ENCODE measurements around the gene CELF3. TPM values are rescaled to one million over a fixed set of nuclear protein-coding genes. Genes with fewer than 3 reads are reported as not detected.
"Not testable (repeated sequence)": the region's sequence is repeated elsewhere in the genome, so short reads cannot be mapped to it uniquely, and the experiment has no call there.

The CELF3 gene
- total RNA-seq, 1 donor from 2014 or later: 0.36 TPM

DNA sequence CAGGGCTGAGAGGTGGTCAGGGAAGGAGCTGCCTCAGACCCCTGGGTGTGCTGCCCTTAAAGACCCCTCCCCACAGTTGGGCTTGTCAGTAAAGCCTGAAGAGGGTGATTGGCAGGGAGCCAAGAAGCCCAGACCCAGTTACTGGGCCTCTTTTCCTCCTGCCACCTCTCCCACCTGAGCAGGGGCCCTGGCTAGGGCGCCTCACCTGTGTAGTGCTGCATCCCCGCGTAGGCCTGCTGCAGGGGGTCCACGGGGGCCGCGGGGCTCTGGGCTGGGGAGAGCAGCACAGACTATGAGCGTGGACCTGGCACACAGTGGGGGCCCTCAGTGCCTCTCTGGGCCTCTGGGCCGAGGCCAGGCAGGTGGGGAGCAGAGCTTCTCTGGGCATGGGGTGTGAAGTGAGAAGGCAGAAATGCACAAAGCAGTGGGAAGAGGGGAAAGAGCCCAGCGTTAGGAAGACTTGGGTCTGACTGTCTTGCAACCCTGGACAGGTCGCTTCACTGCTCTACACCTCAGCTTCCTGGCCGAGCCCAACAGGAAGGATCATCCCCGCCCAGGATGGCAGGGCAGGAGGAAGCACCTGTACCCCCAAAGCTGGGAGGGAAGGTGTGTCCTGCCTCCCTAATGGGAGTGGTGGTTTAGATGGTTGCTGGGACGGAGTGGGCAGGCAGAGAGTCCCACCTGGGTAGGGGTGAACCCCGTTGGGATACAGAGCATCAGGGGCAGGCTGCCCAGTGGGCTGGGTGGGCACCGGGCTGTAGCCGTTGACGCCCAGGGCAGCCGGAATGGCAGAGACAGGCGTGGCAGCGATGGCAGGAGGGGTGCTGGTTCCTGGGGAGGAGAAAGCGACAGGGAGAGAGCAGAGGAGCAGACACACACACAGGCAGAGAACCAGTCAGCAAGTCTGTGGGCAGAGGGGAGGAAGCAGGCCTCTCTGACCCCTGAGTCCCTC, 9.9 kb downstream of the CELF3 start:
- intact Hi-C loops (cut with DNase I): no loop called here
- DNase-seq (ENCODE audit: low spot score) (no peak), ATAC-seq (no peak)

GRCh38 chr1:151705753-151706463, 10.7 kb downstream of the CELF3 start:
- ATAC-seq: no peak
- no peak for DNase-seq (ENCODE audit: low spot score)
- intact Hi-C loops (cut with DNase I): no loop called here

DNA sequence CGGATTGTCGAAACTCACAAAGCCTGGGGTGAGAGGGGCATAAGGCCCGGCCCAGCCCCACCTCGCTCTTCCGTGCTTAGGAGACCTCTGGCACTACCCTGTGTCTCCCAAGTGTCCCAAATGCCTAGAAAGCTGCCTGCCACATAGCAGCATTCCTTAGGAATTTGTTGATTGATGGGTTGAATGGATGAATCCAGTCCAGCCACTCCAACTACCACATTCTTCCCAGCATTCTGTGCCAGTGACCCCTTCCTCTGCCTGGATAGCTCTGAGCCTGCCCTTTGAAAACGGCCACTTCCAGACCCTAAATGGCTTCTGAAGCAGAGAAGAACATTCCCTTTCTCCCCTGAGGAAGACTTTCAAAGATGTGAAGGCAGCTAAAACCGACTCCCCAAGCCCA, 11.5 kb downstream of the CELF3 start:
- ATAC-seq: no peak
- intact Hi-C loops (cut with DNase I): no loop called here
- DNase-seq (ENCODE audit: low spot score): no peak

DNA sequence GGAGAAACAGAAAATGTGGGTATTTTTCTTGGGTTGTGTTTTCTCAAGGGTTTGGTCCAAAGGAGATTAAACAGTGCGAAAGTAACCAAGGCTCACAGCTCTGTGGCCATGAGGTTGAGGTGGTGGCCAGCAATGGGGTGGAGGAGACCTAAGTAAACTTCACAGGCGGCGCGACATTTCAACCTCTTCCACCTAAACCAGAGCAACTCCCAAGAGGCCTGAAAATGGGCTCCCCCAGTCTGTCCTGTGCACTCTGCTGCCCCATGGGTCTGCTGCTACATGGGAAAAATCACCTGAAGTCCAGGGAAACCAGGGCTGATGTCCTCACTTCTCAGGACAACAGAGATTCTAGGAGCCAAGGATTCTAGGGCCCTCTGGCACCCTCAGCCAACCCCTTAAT, 12.4 kb downstream of the CELF3 start:
- DNase-seq (ENCODE audit: low spot score) (no peak), ATAC-seq (no peak)
- intact Hi-C loops (cut with DNase I): no loop called here

- DNase-seq (ENCODE audit: low spot score): no peak
- intact Hi-C loops (cut with DNase I): no loop called here
- ATAC-seq: no peak
Observed at GRCh38 chr1:151703813-151704212, 12.8 kb downstream of the CELF3 start.

GRCh38 chr1:151702936-151703335, 13.7 kb downstream of the CELF3 start:
- no peak for DNase-seq (ENCODE audit: low spot score)
- intact Hi-C loops (cut with DNase I): no loop called here
- no peak for ATAC-seq

DNA sequence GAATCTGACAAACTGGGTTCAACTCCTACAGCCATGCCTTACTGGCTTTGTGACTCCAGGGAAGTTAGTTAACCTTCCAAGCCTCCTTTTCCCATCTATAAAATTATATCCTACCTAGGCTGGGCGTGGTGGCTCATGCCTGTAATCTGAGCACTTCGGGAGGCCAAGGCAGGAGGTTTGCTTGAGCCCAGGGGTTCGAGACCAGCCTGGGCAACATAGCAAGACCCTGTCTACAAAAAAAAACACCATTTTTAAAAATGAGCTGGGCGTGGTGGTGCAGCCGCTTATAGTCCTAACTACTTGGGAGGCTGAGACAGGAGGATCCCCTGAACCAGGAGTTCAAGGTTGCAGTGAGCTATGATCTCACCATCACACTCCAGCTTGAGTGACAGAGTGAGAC, 15.1 kb downstream of the CELF3 start:
- ATAC-seq (no peak), DNase-seq (ENCODE audit: low spot score) (no peak)
- intact Hi-C loops (cut with DNase I): no loop called here

DNA sequence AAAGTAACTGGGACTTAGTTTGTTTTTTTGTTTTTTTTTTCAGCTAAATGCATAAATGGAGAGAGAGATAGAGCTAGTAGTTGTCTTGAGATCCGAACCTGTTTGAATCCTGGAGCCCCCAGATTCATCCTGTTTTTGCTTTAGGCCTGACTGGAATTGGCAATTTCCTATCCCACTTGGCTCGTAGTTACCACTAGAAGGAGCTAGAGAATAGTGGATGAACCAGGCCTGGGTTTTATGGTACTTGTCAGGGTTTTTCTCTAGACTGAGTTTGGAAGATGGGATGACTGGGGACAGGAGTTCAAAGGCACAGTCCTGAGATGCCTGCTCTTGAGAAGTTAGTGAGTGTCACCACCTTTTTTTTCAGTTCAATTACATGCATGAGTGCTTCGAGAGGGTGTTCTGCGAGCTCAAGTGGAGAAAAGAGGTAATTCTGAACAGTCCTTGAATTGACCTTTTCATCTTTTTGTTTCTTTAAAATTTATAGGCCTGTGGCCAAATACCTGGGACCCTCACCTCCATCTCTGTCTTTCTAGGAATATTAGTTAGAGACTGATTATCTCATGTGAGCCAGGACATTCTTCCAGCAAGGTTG, 23.4 kb downstream of the CELF3 start:
- DNase-seq (ENCODE audit: low spot score): no peak
- intact Hi-C loops (cut with DNase I): no loop called here
- ATAC-seq: no peak

GRCh38 chr1:151692226-151692625, 24.4 kb downstream of the CELF3 start:
- intact Hi-C loops (cut with DNase I): no loop called here
- DNase-seq (ENCODE audit: low spot score) (no peak), ATAC-seq (no peak)

GRCh38 chr1:151689494-151689893, 27.1 kb downstream of the CELF3 start:
- ATAC-seq (no peak), DNase-seq (ENCODE audit: low spot score) (no peak)
- intact Hi-C loops (cut with DNase I): no loop called here

GRCh38 chr1:151686561-151686960, 30.0 kb downstream of the CELF3 start:
- DNase-seq (ENCODE audit: low spot score) (no peak), ATAC-seq (no peak)
- intact Hi-C loops (cut with DNase I): no loop called here

- ATAC-seq (no peak), DNase-seq (ENCODE audit: low spot score) (no peak)
- intact Hi-C loops (cut with DNase I): no loop called here
Observed at GRCh38 chr1:151684128-151684527, 32.5 kb downstream of the CELF3 start.

DNA sequence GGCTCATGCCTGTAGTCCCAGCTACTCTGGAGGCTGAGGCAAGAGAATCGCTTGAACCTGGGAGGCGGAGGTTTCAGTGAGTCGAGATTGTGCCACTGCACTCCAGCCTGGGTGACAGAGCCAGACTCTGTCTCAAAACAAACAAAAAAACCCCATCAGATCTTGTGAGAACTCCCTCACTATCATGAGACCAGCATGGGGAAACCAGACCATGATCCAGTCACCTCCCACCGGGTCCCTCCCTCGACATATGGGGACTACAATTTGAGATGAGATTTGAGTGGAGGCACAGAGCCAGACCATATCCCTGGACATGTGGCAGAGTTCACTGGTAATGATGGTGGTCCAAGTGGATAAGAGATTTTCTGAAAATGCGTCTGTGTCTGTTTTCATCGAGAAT, 33.7 kb downstream of the CELF3 start:
- DNase-seq (ENCODE audit: low spot score); intact Hi-C loops (cut with DNase I); ATAC-seq: not testable (repeated sequence)

DNA sequence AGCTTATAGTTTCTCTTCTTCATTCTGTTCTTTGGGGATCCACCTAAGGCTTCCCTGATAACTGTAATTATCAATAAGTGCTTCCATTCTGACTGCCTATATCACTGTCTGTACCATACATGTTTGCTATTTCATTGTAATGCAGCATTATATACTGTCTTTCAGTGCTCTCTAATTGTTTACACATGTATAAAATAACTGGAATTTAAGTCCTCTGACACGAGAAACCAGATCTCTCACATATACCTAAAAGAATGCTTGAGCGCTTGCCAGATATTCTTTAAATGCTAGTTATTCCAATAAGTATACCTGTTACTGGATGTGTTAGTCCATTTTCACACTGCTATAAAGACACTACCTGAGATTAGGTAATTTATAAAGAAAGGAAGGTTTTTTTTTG, 34.7 kb downstream of the CELF3 start:
- intact Hi-C loops (cut with DNase I): no loop called here
- no peak for ATAC-seq
- DNase-seq (ENCODE audit: low spot score): no peak

GRCh38 chr1:151680826-151681225, 35.8 kb downstream of the CELF3 start:
- intact Hi-C loops (cut with DNase I): no loop called here
- ATAC-seq (no peak), DNase-seq (ENCODE audit: low spot score) (no peak)

DNA sequence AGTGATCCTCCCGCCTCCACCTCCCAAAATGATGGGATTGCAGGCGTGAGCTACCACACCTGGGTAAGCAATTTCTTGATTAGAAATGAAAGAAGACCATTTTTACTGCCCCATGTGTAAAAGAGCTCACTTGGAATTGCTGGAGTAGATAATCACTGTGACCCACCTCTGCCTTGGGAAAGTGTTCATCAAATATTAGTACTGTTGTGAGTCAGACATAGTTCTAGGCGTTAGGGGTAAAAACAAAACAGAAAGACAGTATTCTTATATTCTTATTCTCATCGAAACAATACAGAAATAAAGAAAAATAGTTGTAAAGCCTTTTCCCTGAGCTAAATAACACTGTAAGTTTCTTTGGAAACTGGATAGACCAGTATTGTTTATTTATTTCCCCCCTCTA, 36.2 kb downstream of the CELF3 start:
- ATAC-seq (no peak), DNase-seq (ENCODE audit: low spot score) (no peak)
- intact Hi-C loops (cut with DNase I): no loop called here

GRCh38 chr1:151673407-151673806, 43.2 kb downstream of the CELF3 start:
- no peak for DNase-seq (ENCODE audit: low spot score)
- intact Hi-C loops (cut with DNase I): no loop called here
- ATAC-seq: no peak

- ATAC-seq; DNase-seq (ENCODE audit: low spot score); intact Hi-C loops (cut with DNase I): not testable (repeated sequence)
Observed at GRCh38 chr1:151670036-151670675, 46.4 kb downstream of the CELF3 start.

GRCh38 chr1:151668090-151668489, 48.5 kb downstream of the CELF3 start:
- ATAC-seq (no peak), DNase-seq (ENCODE audit: low spot score) (no peak)
- intact Hi-C loops (cut with DNase I): no loop called here

Measured in sciatic nerve (tissue), 2 donors.